ENCODE measurements around the gene CCSAP. TPM values are rescaled to one million over a fixed set of nuclear protein-coding genes. Genes with fewer than 3 reads are reported as not detected.

The CCSAP gene
- total RNA-seq, 3 donors from 2014 or later = 1.6 to 4.2 (median 3.3) TPM

GRCh38 chr1:229383961-229384360 is 41.1 kb upstream of the CCSAP start:
- Histone ChIP-seq H3K36me3 (ENCODE audit: low read depth) (no peaks in the 10 kb centered on the region), H3K4me3 (no peak overlapping the region), H3K4me1 (ENCODE audit: low read depth) (no peaks in the 10 kb centered on the region), H3K9me3 (no peaks in the 10 kb centered on the region)
- intact Hi-C loops (cut with DNase I, micrococcal nuclease) = no loop called here
- DNase-seq (no peak), ATAC-seq (no peak)
- TF ChIP-seq, protein P1, sequence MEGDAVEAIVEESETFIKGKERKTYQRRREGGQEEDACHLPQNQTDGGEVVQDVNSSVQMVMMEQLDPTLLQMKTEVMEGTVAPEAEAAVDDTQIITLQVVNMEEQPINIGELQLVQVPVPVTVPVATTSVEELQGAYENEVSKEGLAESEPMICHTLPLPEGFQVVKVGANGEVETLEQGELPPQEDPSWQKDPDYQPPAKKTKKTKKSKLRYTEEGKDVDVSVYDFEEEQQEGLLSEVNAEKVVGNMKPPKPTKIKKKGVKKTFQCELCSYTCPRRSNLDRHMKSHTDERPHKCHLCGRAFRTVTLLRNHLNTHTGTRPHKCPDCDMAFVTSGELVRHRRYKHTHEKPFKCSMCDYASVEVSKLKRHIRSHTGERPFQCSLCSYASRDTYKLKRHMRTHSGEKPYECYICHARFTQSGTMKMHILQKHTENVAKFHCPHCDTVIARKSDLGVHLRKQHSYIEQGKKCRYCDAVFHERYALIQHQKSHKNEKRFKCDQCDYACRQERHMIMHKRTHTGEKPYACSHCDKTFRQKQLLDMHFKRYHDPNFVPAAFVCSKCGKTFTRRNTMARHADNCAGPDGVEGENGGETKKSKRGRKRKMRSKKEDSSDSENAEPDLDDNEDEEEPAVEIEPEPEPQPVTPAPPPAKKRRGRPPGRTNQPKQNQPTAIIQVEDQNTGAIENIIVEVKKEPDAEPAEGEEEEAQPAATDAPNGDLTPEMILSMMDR (IDR thresholded peaks at IDR 0.05) = no peak

DNA sequence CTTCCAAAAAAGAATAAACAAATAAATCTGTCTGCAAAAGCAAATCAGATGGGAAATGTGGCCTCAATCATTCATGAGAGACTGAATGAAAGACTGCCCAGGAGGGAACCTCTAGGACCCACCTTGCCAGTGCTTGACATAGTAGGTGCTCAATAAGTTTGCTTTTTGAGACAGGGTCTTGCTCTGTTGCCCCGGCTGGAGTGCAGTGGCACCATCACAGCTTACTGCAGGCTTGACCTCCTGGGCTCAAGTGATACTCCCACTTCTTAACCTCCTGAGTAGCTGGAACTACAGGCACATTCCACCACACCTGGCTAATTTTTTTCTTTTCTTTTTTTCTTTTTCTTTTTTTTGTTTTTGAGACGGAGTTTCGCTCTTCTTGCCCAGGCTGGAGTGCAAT is 40.3 kb upstream of the CCSAP start:
- Histone ChIP-seq H3K4me3 (no peak overlapping the region), H3K36me3 (ENCODE audit: low read depth) (no peaks in the 10 kb centered on the region), H3K9me3 (no peaks in the 10 kb centered on the region), H3K4me1 (ENCODE audit: low read depth) (no peaks in the 10 kb centered on the region)
- ATAC-seq = no peak
- intact Hi-C loops (cut with DNase I, micrococcal nuclease) = no loop called here
- TF ChIP-seq, protein P1 (IDR thresholded peaks at IDR 0.05) = no peak
- no peak for DNase-seq

- TF ChIP-seq, protein P1 (IDR thresholded peaks at IDR 0.05) = no peak
- intact Hi-C loops (cut with DNase I, micrococcal nuclease) = no loop called here
- H3K9me3 ChIP-seq = no peaks in the 10 kb centered on the region
- H3K4me1 ChIP-seq (ENCODE audit: low read depth) = no peaks in the 10 kb centered on the region
- no peaks in the 10 kb centered on the region for H3K36me3 ChIP-seq (ENCODE audit: low read depth)
- no peak for DNase-seq
- ATAC-seq = no peak
- no peak overlapping the region for H3K4me3 ChIP-seq
Measured at GRCh38 chr1:229381234-229381633, 38.4 kb upstream of the CCSAP start.

GRCh38 chr1:229380536-229381160 is 37.8 kb upstream of the CCSAP start:
- H3K36me3 ChIP-seq (ENCODE audit: low read depth) = no peaks in the 10 kb centered on the region
- DNase-seq = no peak
- intact Hi-C loops (cut with DNase I, micrococcal nuclease) = no loop called here
- H3K4me1 ChIP-seq (ENCODE audit: low read depth) = no peaks in the 10 kb centered on the region
- no peak for ATAC-seq
- TF ChIP-seq, protein P1 (IDR thresholded peaks at IDR 0.05) = no peak
- no peak overlapping the region for H3K4me3 ChIP-seq
- H3K9me3 ChIP-seq = no peaks in the 10 kb centered on the region

DNA sequence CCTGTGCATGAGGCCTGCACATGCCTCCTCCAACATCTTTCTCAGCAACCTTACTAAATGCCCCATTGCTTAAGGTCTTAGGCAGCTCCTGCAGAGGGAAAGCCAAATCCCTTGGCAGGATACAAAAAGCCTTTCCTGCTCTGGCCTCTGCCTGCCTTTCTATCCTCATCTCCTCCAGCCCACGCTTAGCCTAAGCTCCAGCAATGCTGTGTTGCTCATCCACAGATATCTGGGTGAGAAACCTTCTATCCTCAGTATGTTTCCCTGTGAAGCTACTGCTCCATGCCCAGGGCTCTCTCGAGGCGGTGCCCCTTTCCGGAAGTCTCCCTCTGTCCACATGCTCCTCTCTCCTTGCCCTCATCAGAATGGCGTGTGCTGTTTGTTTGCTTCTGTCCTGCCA is 37.0 kb upstream of the CCSAP start:
- TF ChIP-seq, protein P1 (IDR thresholded peaks at IDR 0.05) = no peak
- Histone ChIP-seq H3K9me3 (no peaks in the 10 kb centered on the region), H3K36me3 (ENCODE audit: low read depth) (no peaks in the 10 kb centered on the region), H3K4me3 (no peak overlapping the region), H3K4me1 (ENCODE audit: low read depth) (no peaks in the 10 kb centered on the region)
- DNase-seq = no peak
- no peak for ATAC-seq
- intact Hi-C loops (cut with DNase I, micrococcal nuclease) = no loop called here

Measured in mucosa of descending colon (tissue), 3 donors.